Measurements from ENCODE around the gene C19orf44.

Gene C19orf44

GRCh38 chr19:16514383-16515019 lies 18.3 kb downstream of the C19orf44 start:
- H3K4me2 ChIP-seq (ENCODE audit: low read depth, low read length, poor library complexity, severe bottlenecking), result no peak overlapping the region
- no peaks in the 10 kb centered on the region for H3F3A ChIP-seq (ENCODE audit: low read depth)
- H3K9ac ChIP-seq (ENCODE audit: low read depth, low read length, poor library complexity, severe bottlenecking), result no peak overlapping the region
- H3K9me3 ChIP-seq (ENCODE audit: insufficient read depth, low read depth, low read length), result no peaks in the 10 kb centered on the region
- no peaks in the 10 kb centered on the region for H3K9me2 ChIP-seq (replicated peaks; ENCODE audit: low read depth, low read length)
- H3K4me1 ChIP-seq (ENCODE audit: insufficient read depth, low read length, poor library complexity, severe bottlenecking), result no peaks in the 10 kb centered on the region
- no peak overlapping the region for H2AFZ ChIP-seq (ENCODE audit: low read length)
- H3K36me3 ChIP-seq (ENCODE audit: insufficient read depth, low read length), result peaks cover 26% of the 10 kb centered on the region; the same call in 1 of the 2 replicates
- no peak overlapping the region for H3K4me3 ChIP-seq (ENCODE audit: low read length, poor library complexity, severe bottlenecking)
- TF ChIP-seq EZH2phosphoT487 (IDR thresholded peaks at IDR 0.05; ENCODE audit: borderline replicate concordance) (no peak), CTCF (conservative IDR thresholded peaks at IDR 0.05; ENCODE audit: low read length) (peak; percentile 16; the same call in 1 of the 2 replicates)
- H3K79me2 ChIP-seq (ENCODE audit: insufficient read depth, low read length), result no peaks in the 10 kb centered on the region
- H3K27me3 ChIP-seq (ENCODE audit: insufficient read depth, low read length, poor library complexity, severe bottlenecking), result no peaks in the 10 kb centered on the region
- no peaks in the 10 kb centered on the region for H4K20me1 ChIP-seq (ENCODE audit: insufficient read depth, low read length, poor library complexity, severe bottlenecking)

DNA sequence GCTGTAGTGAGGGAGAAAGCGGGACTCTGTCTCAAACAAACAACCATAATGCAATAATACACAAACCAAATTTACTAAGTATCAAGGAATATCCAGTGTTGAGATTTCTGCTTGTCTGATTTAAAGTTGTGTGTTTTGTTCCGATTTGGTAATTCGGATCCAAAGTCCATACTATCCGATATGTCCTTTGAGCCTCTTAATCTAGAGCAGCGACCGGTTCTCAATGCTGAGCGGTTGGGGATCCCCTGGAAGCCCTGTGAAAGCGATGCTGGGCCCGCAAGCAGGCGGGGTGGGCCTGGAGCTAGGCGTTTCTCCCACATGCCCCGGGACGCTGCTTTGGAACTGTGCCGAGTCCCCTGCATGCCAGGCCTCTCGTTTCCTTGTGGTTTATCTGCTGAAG lies 20.2 kb downstream of the C19orf44 start:
- H3K9me3 ChIP-seq (ENCODE audit: insufficient read depth, low read depth, low read length), result no peaks in the 10 kb centered on the region
- H3K27me3 ChIP-seq (ENCODE audit: insufficient read depth, low read length, poor library complexity, severe bottlenecking), result no peaks in the 10 kb centered on the region
- H3K9me2 ChIP-seq (replicated peaks; ENCODE audit: low read depth, low read length), result no peaks in the 10 kb centered on the region
- no peak overlapping the region for H2AFZ ChIP-seq (ENCODE audit: low read length)
- no peaks in the 10 kb centered on the region for H3K4me1 ChIP-seq (ENCODE audit: insufficient read depth, low read length, poor library complexity, severe bottlenecking)
- no peak overlapping the region for H3K4me3 ChIP-seq (ENCODE audit: low read length, poor library complexity, severe bottlenecking)
- peaks cover 45% of the 10 kb centered on the region; the same call in 1 of the 2 replicates for H3K36me3 ChIP-seq (ENCODE audit: insufficient read depth, low read length)
- H3K79me2 ChIP-seq (ENCODE audit: insufficient read depth, low read length), result no peaks in the 10 kb centered on the region
- no peak overlapping the region for H3K9ac ChIP-seq (ENCODE audit: low read depth, low read length, poor library complexity, severe bottlenecking)
- no peaks in the 10 kb centered on the region for H4K20me1 ChIP-seq (ENCODE audit: insufficient read depth, low read length, poor library complexity, severe bottlenecking)
- H3F3A ChIP-seq (ENCODE audit: low read depth), result no peaks in the 10 kb centered on the region
- TF ChIP-seq CTCF (conservative IDR thresholded peaks at IDR 0.05; ENCODE audit: low read length) (no peak), EZH2phosphoT487 (IDR thresholded peaks at IDR 0.05; ENCODE audit: borderline replicate concordance) (no peak)
- H3K4me2 ChIP-seq (ENCODE audit: low read depth, low read length, poor library complexity, severe bottlenecking), result no peak overlapping the region

DNA sequence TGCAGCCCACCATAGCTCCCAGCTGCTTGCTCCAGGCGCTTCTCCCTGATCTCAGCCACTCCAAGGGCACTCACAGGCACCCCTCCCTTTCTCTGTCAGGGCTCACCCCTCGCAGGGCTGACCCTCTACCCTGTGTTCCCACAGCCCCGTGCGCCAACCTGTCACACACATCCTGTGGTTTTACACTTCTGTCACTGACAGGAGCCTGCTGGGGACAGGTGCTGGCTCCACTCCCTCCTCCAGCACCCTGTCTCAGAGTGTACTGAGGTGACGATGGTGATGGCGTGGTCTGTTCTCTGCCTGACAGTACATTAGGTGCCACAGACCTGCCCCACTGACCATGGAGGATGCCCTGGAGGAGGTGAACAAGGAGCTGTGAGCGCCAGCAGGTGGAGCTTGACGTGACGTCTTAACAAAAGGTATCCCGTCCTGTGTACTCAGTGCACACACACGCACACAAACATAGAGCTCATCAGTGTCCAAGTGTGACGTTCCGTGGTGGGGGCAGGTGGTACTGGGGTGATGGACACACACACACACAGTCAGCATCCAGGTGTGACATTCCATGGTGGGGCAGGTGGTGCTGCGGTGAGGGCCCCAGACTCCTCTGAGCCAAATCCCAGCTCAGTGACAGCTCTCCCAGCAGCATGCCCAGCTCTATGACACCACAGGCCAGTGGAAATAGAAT lies 20.9 kb downstream of the C19orf44 start:
- no peaks in the 10 kb centered on the region for H4K20me1 ChIP-seq (ENCODE audit: insufficient read depth, low read length, poor library complexity, severe bottlenecking)
- H3K27me3 ChIP-seq (ENCODE audit: insufficient read depth, low read length, poor library complexity, severe bottlenecking), result no peaks in the 10 kb centered on the region
- H3K9me3 ChIP-seq (ENCODE audit: insufficient read depth, low read depth, low read length), result no peaks in the 10 kb centered on the region
- no peaks in the 10 kb centered on the region for H3F3A ChIP-seq (ENCODE audit: low read depth)
- no peak overlapping the region for H2AFZ ChIP-seq (ENCODE audit: low read length)
- no peak overlapping the region for H3K4me2 ChIP-seq (ENCODE audit: low read depth, low read length, poor library complexity, severe bottlenecking)
- H3K4me1 ChIP-seq (ENCODE audit: insufficient read depth, low read length, poor library complexity, severe bottlenecking), result no peaks in the 10 kb centered on the region
- H3K79me2 ChIP-seq (ENCODE audit: insufficient read depth, low read length), result no peaks in the 10 kb centered on the region
- H3K36me3 ChIP-seq (ENCODE audit: insufficient read depth, low read length), result peaks cover 52% of the 10 kb centered on the region; the same call in 1 of the 2 replicates
- TF ChIP-seq EZH2phosphoT487 (IDR thresholded peaks at IDR 0.05; ENCODE audit: borderline replicate concordance) (no peak), CTCF (conservative IDR thresholded peaks at IDR 0.05; ENCODE audit: low read length) (no peak)
- H3K9me2 ChIP-seq (replicated peaks; ENCODE audit: low read depth, low read length), result no peaks in the 10 kb centered on the region
- H3K9ac ChIP-seq (ENCODE audit: low read depth, low read length, poor library complexity, severe bottlenecking), result no peak overlapping the region
- H3K4me3 ChIP-seq (ENCODE audit: low read length, poor library complexity, severe bottlenecking), result no peak overlapping the region
